Naive thymus-derived CD4-positive, alpha-beta T cell (primary cell): ENCODE results near the gene IL23R. TPM values are rescaled to one million over a fixed set of nuclear protein-coding genes. Genes with fewer than 3 reads are reported as not detected.
A peak's percentile ranks its signal among the peaks of the same experiment; 100 is the strongest.

ENCODE experiments used
- ATAC-seq: fragments of 150-1000 bp; cut with Tn5 transposase; 2 replicates; pipeline ENCODE4 v1.10.0; 2021; ENCODE audit warnings: mild to moderate bottlenecking, moderate library complexity
- CTCF ChIA-PET: fragments of 350-600 bp; sonication (Branson Sonifier 250); formaldehyde crosslinking; loops from one replicate; lab custom pipeline; 2021; ENCODE audit warnings: antibody characterized with exemption; lab: Charles Lee
- POLR2A ChIA-PET: fragments of 350-600 bp; sonication (Branson Sonifier 250); formaldehyde crosslinking; loops from one replicate; lab custom pipeline; 2021; ENCODE audit warnings: antibody characterized with exemption, inconsistent platforms; lab: Charles Lee
- DNase-seq, 9 donors: peaks; one replicate each; pipeline versions ENCODE4 v3.0.0 to v3.0.0-alpha.2; 2020 to 2022; ENCODE audit warnings: mixed read lengths in 1 of 9
- H3K27ac ChIP-seq: one replicate; pipeline ENCODE4 v1.7.0; 2013; ENCODE audit warnings: mild to moderate bottlenecking, low read depth, low read length, moderate library complexity
- H3K27me3 ChIP-seq, 2 donors: one replicate each; pipeline ENCODE4 v1.7.0; 2013; ENCODE audit warnings: low read length in 2 of 2, mild to moderate bottlenecking in 2 of 2, moderate library complexity in 2 of 2; ENCODE audit not compliant: control insufficient read depth in 2 of 2, insufficient read depth in 2 of 2
- H3K36me3 ChIP-seq, 3 experiments: 1 replicate in 2 of 3; 2 replicates in 1 of 3; pipeline ENCODE4 v1.7.0; 2013; ENCODE audit warnings: low read length in 3 of 3, mild to moderate bottlenecking in 3 of 3, moderate library complexity in 1 of 3; ENCODE audit not compliant: insufficient read depth in 3 of 3, control insufficient read depth in 2 of 3
- H3K4me1 ChIP-seq, 2 donors: one replicate each; pipeline ENCODE4 v1.7.0; 2013; ENCODE audit warnings: low read length in 2 of 2, mild to moderate bottlenecking in 2 of 2, moderate library complexity in 1 of 2; ENCODE audit not compliant: control insufficient read depth in 2 of 2, insufficient read depth in 2 of 2
- H3K4me3 ChIP-seq: 2 replicates; pipeline ENCODE4 v1.7.0; 2013; ENCODE audit warnings: mild to moderate bottlenecking, low read length
- H3K9me3 ChIP-seq, 3 experiments: 1 replicate in 2 of 3; 2 replicates in 1 of 3; pipeline ENCODE4 v1.7.0; 2013; ENCODE audit warnings: low read length in 3 of 3; ENCODE audit not compliant: control insufficient read depth in 2 of 3
- H3K27ac Mint-ChIP-seq, 9 donors: one replicate each; pipeline ENCODE4 v1.8.0; 2020 to 2022; ENCODE audit warnings: mixed read lengths in 9 of 9, mild to moderate bottlenecking in 8 of 9, moderate library complexity in 5 of 9, inconsistent platforms in 2 of 9
- H3K27me3 Mint-ChIP-seq, 5 donors: one replicate each; pipeline ENCODE4 v1.8.0; 2021 to 2022; ENCODE audit warnings: mixed read lengths in 5 of 5, mild to moderate bottlenecking in 1 of 5
- H3K36me3 Mint-ChIP-seq, 5 donors: one replicate each; pipeline ENCODE4 v1.8.0; 2020 to 2022; ENCODE audit warnings: mixed read lengths in 5 of 5, mild to moderate bottlenecking in 3 of 5, inconsistent platforms in 1 of 5
- H3K4me1 Mint-ChIP-seq, 7 donors: one replicate each; pipeline ENCODE4 v1.8.0; 2020 to 2022; ENCODE audit warnings: mixed read lengths in 7 of 7, mild to moderate bottlenecking in 3 of 7, inconsistent platforms in 1 of 7
- H3K4me3 Mint-ChIP-seq, 10 donors: one replicate each; pipeline ENCODE4 v1.8.0; 2020 to 2022; ENCODE audit warnings: mild to moderate bottlenecking in 10 of 10, mixed read lengths in 10 of 10, moderate library complexity in 6 of 10, inconsistent platforms in 2 of 10
- H3K9me3 Mint-ChIP-seq, 11 donors: one replicate each; pipeline ENCODE4 v1.8.0; 2020 to 2022; ENCODE audit warnings: mixed read lengths in 11 of 11, mild to moderate bottlenecking in 4 of 11, inconsistent platforms in 1 of 11, moderate library complexity in 1 of 11
- intact Hi-C, 2 donors: fragments of 100-400 bp; cut with micrococcal nuclease; formaldehyde crosslinking; loops; one replicate each; pipeline ENCODE4 v1.15.1; 2023
- polyA plus RNA-seq, 2 donors: library from polyadenylated mRNA; unstranded; fragments of 300-500 nt; fragmentation: Illumina TruSeq; gene quantifications; one replicate each; pipeline ENCODE4 v1.2.3, GENCODE V29; 2021
- total RNA-seq, 6 experiments: library from RNA in 5 of 6; stranded (reverse) in 5 of 6; gene quantifications; 1 replicate in 5 of 6; 2 replicates in 1 of 6; pipeline ENCODE4 v1.2.3 and lab custom pipeline; 2021 to 2026

Gene IL23R
- total and polyA plus RNA-seq, 7 experiments from 2014 or later = 0.09 to 0.48 (median 0.17) TPM; not detected in 4

DNA sequence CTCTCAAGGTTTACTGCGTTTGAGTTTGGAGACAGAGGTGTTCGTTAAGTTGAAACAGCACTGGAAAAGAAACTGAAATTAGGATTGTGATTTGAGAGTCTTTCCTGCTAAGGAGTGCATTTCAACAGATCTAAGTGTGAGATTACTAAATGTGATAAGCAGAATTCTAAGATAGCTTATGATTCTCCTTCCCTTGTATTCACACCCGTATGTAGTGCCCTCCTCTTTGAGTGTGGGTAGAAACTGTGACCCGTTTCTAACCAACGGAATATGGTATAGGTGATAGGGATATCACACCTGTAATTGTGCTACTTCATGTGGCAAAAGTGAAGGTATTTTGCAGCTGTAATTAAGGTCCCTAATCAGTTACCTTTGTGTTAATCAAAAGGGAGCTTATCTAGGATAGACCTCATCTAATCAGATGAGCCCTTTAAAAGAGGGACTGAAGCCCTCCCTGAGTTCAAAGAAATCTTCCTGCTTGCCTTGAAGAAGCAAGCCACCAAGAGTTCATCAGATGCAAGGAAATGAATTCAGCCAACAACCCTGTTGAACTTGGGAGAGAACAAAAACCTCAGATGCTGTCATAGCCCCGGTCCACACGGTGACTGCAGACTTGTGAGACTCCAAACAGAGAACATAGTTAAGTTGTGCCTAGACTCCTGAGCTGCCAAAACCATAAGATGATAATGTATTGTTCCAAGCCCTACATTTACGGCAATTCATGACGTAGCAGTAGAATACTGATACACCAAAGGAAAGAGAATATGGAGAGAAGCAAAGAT, 128.8 kb downstream of the IL23R start:
- H3K27ac Mint-ChIP-seq = peak overlapping the region in 1 of 9 donors; percentile 91
- no peaks in the 10 kb centered on the region for H3K4me1 ChIP-seq
- peaks cover 0 to 22% (median 0%) of the 10 kb centered on the region in 11 donors for H3K9me3 Mint-ChIP-seq
- no peaks in the 10 kb centered on the region for H3K36me3 ChIP-seq
- H3K27ac ChIP-seq = no peak overlapping the region
- no peak for DNase-seq
- ChIA-PET POLR2A (no interaction called here), CTCF (no interaction called here)
- H3K27me3 ChIP-seq = no peaks in the 10 kb centered on the region
- peaks cover 0 to 28% (median 4%) of the 10 kb centered on the region in 5 donors for H3K27me3 Mint-ChIP-seq
- H3K4me1 Mint-ChIP-seq = peaks cover 0 to 59% (median 0%) of the 10 kb centered on the region in 7 donors
- H3K9me3 ChIP-seq = no peaks in the 10 kb centered on the region
- H3K4me3 ChIP-seq = no peak overlapping the region
- H3K36me3 Mint-ChIP-seq = peaks cover 0 to 27% (median 0%) of the 10 kb centered on the region in 5 donors
- ATAC-seq = peak; percentile 49
- intact Hi-C loops = loop anchor here in 1 of 2 donors (1.0 kb wide), 2 partner anchors 9 to 21 kb away; no protein-coding TSS in a partner anchor
- peak overlapping the region in 1 of 10 donors; percentile 79 for H3K4me3 Mint-ChIP-seq

DNA sequence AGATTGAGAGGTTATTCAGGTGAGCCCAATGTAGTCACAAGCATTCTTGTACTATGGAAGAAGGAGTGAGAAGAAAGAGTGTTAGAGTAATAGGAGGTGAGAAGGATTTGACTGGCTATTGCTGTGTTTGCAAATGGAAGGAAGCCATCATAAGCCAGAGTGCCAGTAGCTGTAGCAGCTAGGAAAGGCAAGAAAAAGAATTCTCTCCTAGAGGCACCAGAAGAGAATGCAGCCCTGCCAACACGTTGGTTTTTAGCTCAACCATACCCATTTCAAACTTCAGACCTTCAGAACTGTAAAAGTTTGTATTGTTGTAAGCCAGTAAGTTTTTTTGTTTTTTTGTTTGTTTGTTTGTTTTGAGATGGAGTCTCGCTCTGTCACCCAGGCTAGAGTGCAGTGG, 132.5 kb downstream of the IL23R start:
- CTCF ChIA-PET = interaction anchor here (0.7 kb wide), 1 partner anchor 64 kb away, joined by 3 read pairs; no protein-coding TSS in a partner anchor
- Mint-ChIP-seq H3K27ac (no peak overlapping the region), H3K9me3 (peaks cover 0 to 3% (median 0%) of the 10 kb centered on the region in 11 donors), H3K4me3 (no peak overlapping the region), H3K36me3 (peaks cover 0 to 2% (median 0%) of the 10 kb centered on the region in 5 donors), H3K4me1 (peaks cover 0 to 69% (median 0%) of the 10 kb centered on the region in 7 donors), H3K27me3 (peaks cover 0 to 17% (median 9%) of the 10 kb centered on the region in 5 donors)
- Histone ChIP-seq H3K27me3 (no peaks in the 10 kb centered on the region), H3K36me3 (no peaks in the 10 kb centered on the region), H3K27ac (no peak overlapping the region), H3K4me3 (no peak overlapping the region), H3K4me1 (no peaks in the 10 kb centered on the region), H3K9me3 (no peaks in the 10 kb centered on the region)
- intact Hi-C loops = no loop called here
- POLR2A ChIA-PET = interaction anchor here (0.6 kb wide), 1 partner anchor 37 kb away, joined by 4 read pairs; no protein-coding TSS in a partner anchor
- ATAC-seq (no peak), DNase-seq (no peak)

DNA sequence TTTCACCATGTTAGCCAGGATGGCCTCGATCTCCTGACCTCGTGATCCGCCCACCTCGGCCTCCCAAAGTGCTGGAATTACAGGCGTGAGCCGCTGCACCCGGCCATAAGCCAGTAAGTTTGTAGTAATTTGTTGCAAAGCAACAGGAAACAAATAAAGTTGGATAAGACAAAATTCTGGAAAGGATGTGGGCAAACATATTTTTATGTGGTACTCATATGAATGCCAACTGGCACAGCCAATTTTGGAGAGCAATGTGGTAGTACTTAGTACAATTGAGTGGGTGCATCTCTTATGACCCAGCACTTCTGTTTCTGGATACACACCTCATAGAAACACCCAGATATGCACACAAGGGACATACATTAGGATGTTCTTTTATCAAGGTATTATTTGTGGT, 133.0 kb downstream of the IL23R start:
- peaks cover 0 to 2% (median 0%) of the 10 kb centered on the region in 5 donors for H3K36me3 Mint-ChIP-seq
- Histone ChIP-seq H3K9me3 (no peaks in the 10 kb centered on the region), H3K36me3 (no peaks in the 10 kb centered on the region), H3K27me3 (no peaks in the 10 kb centered on the region), H3K4me3 (no peak overlapping the region), H3K4me1 (no peaks in the 10 kb centered on the region), H3K27ac (no peak overlapping the region)
- ATAC-seq = no peak
- peaks cover 0 to 16% (median 8%) of the 10 kb centered on the region in 5 donors for H3K27me3 Mint-ChIP-seq
- H3K4me1 Mint-ChIP-seq = peaks cover 0 to 68% (median 0%) of the 10 kb centered on the region in 7 donors
- intact Hi-C loops = no loop called here
- no peak overlapping the region for H3K4me3 Mint-ChIP-seq
- DNase-seq = no peak
- CTCF ChIA-PET = no interaction called here
- H3K9me3 Mint-ChIP-seq = peaks cover 0 to 3% (median 0%) of the 10 kb centered on the region in 11 donors
- POLR2A ChIA-PET = no interaction called here
- no peak overlapping the region for H3K27ac Mint-ChIP-seq

DNA sequence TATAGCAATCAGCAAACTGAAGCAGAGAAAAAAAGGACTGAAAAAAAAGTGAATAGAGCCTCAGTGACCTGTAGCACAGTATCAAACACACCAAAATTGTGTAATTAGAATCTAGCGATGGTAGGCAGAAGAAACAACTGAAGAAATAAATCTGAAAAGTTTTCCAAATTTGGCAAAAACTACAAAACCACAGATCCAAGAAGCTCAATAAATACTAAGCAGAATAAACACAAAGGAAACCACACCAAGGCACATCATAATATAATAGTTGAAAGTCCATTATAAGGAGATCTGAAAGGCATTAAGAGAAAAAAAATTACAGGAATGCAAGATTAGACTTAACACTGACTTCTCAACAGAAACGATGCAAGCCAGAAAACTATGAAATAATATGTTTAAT, 134.3 kb downstream of the IL23R start:
- H3K9me3 ChIP-seq = no peaks in the 10 kb centered on the region
- H3K4me3 ChIP-seq = no peak overlapping the region
- H3K4me1 ChIP-seq = no peaks in the 10 kb centered on the region
- POLR2A ChIA-PET = no interaction called here
- Mint-ChIP-seq H3K27ac (peak overlapping the region in 1 of 9 donors; percentile 5), H3K9me3 (peaks cover 0 to 3% (median 0%) of the 10 kb centered on the region in 11 donors), H3K4me3 (no peak overlapping the region), H3K27me3 (peaks cover 0 to 12% (median 8%) of the 10 kb centered on the region in 5 donors), H3K4me1 (peaks cover 0 to 66% (median 0%) of the 10 kb centered on the region in 7 donors), H3K36me3 (no peaks in the 10 kb centered on the region)
- no peaks in the 10 kb centered on the region for H3K36me3 ChIP-seq
- ATAC-seq (no peak), DNase-seq (no peak)
- intact Hi-C loops = loop anchor here in 1 of 2 donors (10.0 kb wide), 2 partner anchors 246 to 966 kb away; partner anchors contain the start of gene SLC35D1
- CTCF ChIA-PET = no interaction called here
- H3K27ac ChIP-seq = no peak overlapping the region
- H3K27me3 ChIP-seq = no peaks in the 10 kb centered on the region

DNA sequence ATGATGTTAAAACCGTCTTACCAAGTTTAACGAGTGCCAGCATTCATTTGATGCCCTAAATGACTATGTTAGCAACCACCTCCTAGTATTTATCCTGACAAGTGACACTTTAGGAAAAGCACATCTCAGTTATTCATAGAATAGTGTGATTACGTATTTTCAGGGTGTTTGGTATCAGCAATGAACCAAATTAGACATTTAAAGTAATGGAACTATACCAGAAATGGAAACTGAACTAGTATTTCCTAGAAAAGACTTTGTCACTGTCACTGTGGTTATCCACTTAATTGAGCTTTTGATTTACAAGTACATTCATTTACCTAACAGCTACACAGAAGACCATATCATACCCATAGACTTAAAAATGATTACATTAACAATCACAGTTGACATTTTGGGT, 137.8 kb downstream of the IL23R start:
- no peak for ATAC-seq
- H3K4me3 Mint-ChIP-seq = peak overlapping the region in 1 of 10 donors; percentile 78
- H3K4me3 ChIP-seq = no peak overlapping the region

DNA sequence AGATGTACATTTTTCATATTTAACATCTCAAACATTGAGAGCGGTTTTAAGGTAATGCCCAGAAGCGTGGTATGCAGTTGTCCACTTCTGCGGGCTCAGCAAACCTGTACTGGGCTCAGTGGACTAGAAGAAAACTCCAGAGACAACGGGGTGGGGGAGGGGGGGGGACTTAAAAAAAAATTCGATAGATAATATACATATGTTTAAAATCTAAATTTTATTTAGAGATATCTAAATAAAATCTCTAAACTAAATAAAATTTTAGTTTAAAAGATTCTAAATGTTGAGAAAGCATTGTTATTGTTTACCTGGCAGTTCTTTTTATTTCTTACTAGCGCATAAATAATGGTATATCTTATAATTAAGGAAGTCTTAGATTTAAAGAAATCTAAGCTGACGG, 140.3 kb downstream of the IL23R start:
- H3K27ac Mint-ChIP-seq = peak overlapping the region in 1 of 9 donors; percentile 98
- H3K9me3 Mint-ChIP-seq = peaks cover 0 to 3% (median 0%) of the 10 kb centered on the region in 11 donors
- no peak overlapping the region for H3K27ac ChIP-seq
- H3K27me3 ChIP-seq = no peaks in the 10 kb centered on the region
- H3K4me3 ChIP-seq = no peak overlapping the region
- no peaks in the 10 kb centered on the region for H3K36me3 ChIP-seq
- peak overlapping the region in 9 of 10 donors; percentile 76 to 95 (median 84) for H3K4me3 Mint-ChIP-seq
- no peaks in the 10 kb centered on the region for H3K9me3 ChIP-seq
- peaks cover 0 to 17% (median 0%) of the 10 kb centered on the region in 5 donors for H3K36me3 Mint-ChIP-seq
- peaks cover 0 to 5% of the 10 kb centered on the region in 2 donors for H3K4me1 ChIP-seq
- ATAC-seq = no peak
- CTCF ChIA-PET = interaction anchor here (0.7 kb wide), 1 partner anchor 311 kb away, joined by 3 read pairs; no protein-coding TSS in a partner anchor
- H3K4me1 Mint-ChIP-seq = peaks cover 0 to 76% (median 9%) of the 10 kb centered on the region in 7 donors
- intact Hi-C loops = loop anchor here in 1 of 2 donors (2.0 to 10.0 kb wide), 4 partner anchors 124 to 972 kb away; partner anchors contain the start of genes SERBP1 and SLC35D1
- H3K27me3 Mint-ChIP-seq = peaks cover 0 to 26% (median 12%) of the 10 kb centered on the region in 5 donors
- POLR2A ChIA-PET = no interaction called here
- DNase-seq = no peak

More for the DNA sequence above, 137.8 kb downstream of the IL23R start:
- Mint-ChIP-seq H3K27me3 (peaks cover 0 to 20% (median 12%) of the 10 kb centered on the region in 5 donors), H3K4me1 (peaks cover 0 to 73% (median 9%) of the 10 kb centered on the region in 7 donors), H3K27ac (peak overlapping the region in 1 of 9 donors; percentile 94), H3K36me3 (peaks cover 0 to 4% (median 0%) of the 10 kb centered on the region in 5 donors), H3K9me3 (peaks cover 0 to 2% (median 0%) of the 10 kb centered on the region in 11 donors)
- DNase-seq = no peak
- CTCF ChIA-PET = no interaction called here
- POLR2A ChIA-PET = no interaction called here
- Histone ChIP-seq H3K27me3 (no peaks in the 10 kb centered on the region), H3K9me3 (no peaks in the 10 kb centered on the region), H3K27ac (no peak overlapping the region), H3K4me1 (peaks cover 0 to 5% of the 10 kb centered on the region in 2 donors), H3K36me3 (no peaks in the 10 kb centered on the region)
- intact Hi-C loops = loop anchor here in 1 of 2 donors (1.0 to 10.0 kb wide), 7 partner anchors 9 to 969 kb away; partner anchors contain the start of gene SLC35D1
